Erythroblast (primary cell): ENCODE results near the gene ARHGEF4.

Source experiments
- GATA1 ChIP-seq: IDR thresholded peaks from 2 replicates; pipeline ENCODE4 v1.6.1; 2011; ENCODE audit warnings: low read depth, mild to moderate bottlenecking, control low read depth, low read length, moderate library complexity
- POLR2A ChIP-seq: IDR thresholded peaks from 2 replicates; pipeline ENCODE4 v1.6.1; 2011; ENCODE audit warnings: mild to moderate bottlenecking, low read length

- TF ChIP-seq POLR2A (no peak), GATA1 (no peak)
Measured at GRCh38 chr2:130887643-130888042, 50.9 kb downstream of the ARHGEF4 start.
